ENCODE measurements around the gene SEPTIN7. TPM values are rescaled to one million over a fixed set of nuclear protein-coding genes. Genes with fewer than 3 reads are reported as not detected.

The SEPTIN7 gene
- total and polyA plus RNA-seq, 2 of the 13 experiments (the other 11 are each of a cell fraction or from before 2014, with no cell fraction given), result 103 to 129 TPM

DNA sequence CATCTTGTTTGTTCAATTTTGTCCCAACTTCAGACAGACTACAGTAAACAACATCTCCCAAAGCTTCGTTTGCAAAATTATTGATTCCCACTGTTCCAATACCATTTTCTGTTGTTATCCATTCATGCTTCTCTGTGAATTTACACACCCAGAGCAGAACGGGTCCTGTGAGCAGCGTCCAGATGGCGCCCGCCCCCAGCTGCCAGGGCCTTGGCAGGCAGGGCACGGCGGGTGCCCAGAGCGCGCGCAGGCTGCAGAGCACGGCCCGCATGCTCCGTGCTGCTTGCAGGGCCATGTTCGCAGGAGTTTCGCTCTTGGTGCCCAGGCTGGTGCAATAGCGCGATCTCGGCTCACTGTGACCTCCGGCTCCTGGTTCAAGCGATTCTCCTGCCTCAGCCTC lies 32.5 kb upstream of the SEPTIN7 start (continued):
- TF ChIP-seq, protein P1, sequence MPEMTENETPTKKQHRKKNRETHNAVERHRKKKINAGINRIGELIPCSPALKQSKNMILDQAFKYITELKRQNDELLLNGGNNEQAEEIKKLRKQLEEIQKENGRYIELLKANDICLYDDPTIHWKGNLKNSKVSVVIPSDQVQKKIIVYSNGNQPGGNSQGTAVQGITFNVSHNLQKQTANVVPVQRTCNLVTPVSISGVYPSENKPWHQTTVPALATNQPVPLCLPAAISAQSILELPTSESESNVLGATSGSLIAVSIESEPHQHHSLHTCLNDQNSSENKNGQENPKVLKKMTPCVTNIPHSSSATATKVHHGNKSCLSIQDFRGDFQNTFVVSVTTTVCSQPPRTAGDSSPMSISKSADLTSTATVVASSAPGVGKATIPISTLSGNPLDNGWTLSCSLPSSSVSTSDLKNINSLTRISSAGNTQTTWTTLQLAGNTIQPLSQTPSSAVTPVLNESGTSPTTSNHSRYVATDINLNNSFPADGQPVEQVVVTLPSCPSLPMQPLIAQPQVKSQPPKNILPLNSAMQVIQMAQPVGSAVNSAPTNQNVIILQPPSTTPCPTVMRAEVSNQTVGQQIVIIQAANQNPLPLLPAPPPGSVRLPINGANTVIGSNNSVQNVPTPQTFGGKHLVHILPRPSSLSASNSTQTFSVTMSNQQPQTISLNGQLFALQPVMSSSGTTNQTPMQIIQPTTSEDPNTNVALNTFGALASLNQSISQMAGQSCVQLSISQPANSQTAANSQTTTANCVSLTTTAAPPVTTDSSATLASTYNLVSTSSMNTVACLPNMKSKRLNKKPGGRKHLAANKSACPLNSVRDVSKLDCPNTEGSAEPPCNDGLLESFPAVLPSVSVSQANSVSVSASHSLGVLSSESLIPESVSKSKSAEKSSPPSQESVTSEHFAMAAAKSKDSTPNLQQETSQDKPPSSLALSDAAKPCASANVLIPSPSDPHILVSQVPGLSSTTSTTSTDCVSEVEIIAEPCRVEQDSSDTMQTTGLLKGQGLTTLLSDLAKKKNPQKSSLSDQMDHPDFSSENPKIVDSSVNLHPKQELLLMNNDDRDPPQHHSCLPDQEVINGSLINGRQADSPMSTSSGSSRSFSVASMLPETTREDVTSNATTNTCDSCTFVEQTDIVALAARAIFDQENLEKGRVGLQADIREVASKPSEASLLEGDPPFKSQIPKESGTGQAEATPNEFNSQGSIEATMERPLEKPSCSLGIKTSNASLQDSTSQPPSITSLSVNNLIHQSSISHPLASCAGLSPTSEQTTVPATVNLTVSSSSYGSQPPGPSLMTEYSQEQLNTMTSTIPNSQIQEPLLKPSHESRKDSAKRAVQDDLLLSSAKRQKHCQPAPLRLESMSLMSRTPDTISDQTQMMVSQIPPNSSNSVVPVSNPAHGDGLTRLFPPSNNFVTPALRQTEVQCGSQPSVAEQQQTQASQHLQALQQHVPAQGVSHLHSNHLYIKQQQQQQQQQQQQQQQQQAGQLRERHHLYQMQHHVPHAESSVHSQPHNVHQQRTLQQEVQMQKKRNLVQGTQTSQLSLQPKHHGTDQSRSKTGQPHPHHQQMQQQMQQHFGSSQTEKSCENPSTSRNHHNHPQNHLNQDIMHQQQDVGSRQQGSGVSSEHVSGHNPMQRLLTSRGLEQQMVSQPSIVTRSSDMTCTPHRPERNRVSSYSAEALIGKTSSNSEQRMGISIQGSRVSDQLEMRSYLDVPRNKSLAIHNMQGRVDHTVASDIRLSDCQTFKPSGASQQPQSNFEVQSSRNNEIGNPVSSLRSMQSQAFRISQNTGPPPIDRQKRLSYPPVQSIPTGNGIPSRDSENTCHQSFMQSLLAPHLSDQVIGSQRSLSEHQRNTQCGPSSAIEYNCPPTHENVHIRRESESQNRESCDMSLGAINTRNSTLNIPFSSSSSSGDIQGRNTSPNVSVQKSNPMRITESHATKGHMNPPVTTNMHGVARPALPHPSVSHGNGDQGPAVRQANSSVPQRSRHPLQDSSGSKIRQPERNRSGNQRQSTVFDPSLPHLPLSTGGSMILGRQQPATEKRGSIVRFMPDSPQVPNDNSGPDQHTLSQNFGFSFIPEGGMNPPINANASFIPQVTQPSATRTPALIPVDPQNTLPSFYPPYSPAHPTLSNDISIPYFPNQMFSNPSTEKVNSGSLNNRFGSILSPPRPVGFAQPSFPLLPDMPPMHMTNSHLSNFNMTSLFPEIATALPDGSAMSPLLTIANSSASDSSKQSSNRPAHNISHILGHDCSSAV (CRISPR knock-in tag; IDR thresholded peaks at IDR 0.05; ENCODE audit: borderline replicate concordance), result no peak
- TF ChIP-seq ZNF629 (CRISPR knock-in tag; conservative IDR thresholded peaks at IDR 0.05) (no peak), SETDB1 (CRISPR knock-in tag; IDR thresholded peaks at IDR 0.05; ENCODE audit: borderline replicate concordance) (no peak)
- TF ChIP-seq, protein P2, sequence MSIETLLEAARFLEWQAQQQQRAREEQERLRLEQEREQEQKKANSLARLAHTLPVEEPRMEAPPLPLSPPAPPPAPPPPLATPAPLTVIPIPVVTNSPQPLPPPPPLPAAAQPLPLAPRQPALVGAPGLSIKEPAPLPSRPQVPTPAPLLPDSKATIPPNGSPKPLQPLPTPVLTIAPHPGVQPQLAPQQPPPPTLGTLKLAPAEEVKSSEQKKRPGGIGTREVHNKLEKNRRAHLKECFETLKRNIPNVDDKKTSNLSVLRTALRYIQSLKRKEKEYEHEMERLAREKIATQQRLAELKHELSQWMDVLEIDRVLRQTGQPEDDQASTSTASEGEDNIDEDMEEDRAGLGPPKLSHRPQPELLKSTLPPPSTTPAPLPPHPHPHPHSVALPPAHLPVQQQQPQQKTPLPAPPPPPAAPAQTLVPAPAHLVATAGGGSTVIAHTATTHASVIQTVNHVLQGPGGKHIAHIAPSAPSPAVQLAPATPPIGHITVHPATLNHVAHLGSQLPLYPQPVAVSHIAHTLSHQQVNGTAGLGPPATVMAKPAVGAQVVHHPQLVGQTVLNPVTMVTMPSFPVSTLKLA (IDR thresholded peaks at IDR 0.05), result no peak
- TF ChIP-seq, protein P3, sequence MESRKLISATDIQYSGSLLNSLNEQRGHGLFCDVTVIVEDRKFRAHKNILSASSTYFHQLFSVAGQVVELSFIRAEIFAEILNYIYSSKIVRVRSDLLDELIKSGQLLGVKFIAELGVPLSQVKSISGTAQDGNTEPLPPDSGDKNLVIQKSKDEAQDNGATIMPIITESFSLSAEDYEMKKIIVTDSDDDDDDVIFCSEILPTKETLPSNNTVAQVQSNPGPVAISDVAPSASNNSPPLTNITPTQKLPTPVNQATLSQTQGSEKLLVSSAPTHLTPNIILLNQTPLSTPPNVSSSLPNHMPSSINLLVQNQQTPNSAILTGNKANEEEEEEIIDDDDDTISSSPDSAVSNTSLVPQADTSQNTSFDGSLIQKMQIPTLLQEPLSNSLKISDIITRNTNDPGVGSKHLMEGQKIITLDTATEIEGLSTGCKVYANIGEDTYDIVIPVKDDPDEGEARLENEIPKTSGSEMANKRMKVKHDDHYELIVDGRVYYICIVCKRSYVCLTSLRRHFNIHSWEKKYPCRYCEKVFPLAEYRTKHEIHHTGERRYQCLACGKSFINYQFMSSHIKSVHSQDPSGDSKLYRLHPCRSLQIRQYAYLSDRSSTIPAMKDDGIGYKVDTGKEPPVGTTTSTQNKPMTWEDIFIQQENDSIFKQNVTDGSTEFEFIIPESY (CRISPR knock-in tag; IDR thresholded peaks at IDR 0.05), result no peak

Data from HepG2 (cell line).